H1 (cell line): Measurements from ENCODE around the gene UBR2. TPM values are rescaled to one million over a fixed set of nuclear protein-coding genes. Genes with fewer than 3 reads are reported as not detected.

Experiments
- CTCF ChIA-PET: fragments of 300-600 bp; sonication (Branson Sonifier 250); formaldehyde crosslinking; loops from one replicate; lab custom pipeline; 2021; ENCODE audit not compliant: partially characterized antibody; lab: Charles Lee
- POLR2A ChIA-PET: fragments of 300-600 bp; sonication (Branson Sonifier 250); formaldehyde crosslinking; loops from one replicate; lab custom pipeline; 2021; ENCODE audit warnings: inconsistent platforms; ENCODE audit not compliant: partially characterized antibody; lab: Charles Lee
- DNase-seq, 2 experiments: peaks; one replicate each; pipeline versions ENCODE4 v3.0.0 to v3.0.0-alpha.2; 2010 to 2022; ENCODE audit warnings: low spot score in 2 of 2, low read depth in 1 of 2, mixed read lengths in 1 of 2
- FAIRE-seq: peaks from 2 replicates; lab custom pipeline; 2011; peaks lifted over from hg19 to GRCh38; lab: Jason Lieb, UNC
- H2AFZ ChIP-seq: 2 replicates; pipeline ENCODE4 v1.8.1; 2012; ENCODE audit warnings: low read length, inconsistent platforms
- H2AK5ac ChIP-seq: 2 replicates; pipeline ENCODE4 v1.6.1; 2013; ENCODE audit warnings: low read depth, low read length
- H2BK120ac ChIP-seq: replicated peaks from 2 replicates; pipeline ENCODE3; 2013; ENCODE audit warnings: low read depth, low read length, inconsistent platforms
- H2BK12ac ChIP-seq: 2 replicates; pipeline ENCODE4 v1.6.1; 2013; ENCODE audit warnings: low read depth, low read length
- H2BK15ac ChIP-seq: 2 replicates; pipeline ENCODE4 v1.6.1; 2013; ENCODE audit warnings: low read length
- H2BK20ac ChIP-seq: 2 replicates; pipeline ENCODE4 v1.6.1; 2013; ENCODE audit warnings: low read length
- H2BK5ac ChIP-seq: 2 replicates; pipeline ENCODE4 v1.6.1; 2013; ENCODE audit warnings: low read depth, low read length
- H3K14ac ChIP-seq: 2 replicates; pipeline ENCODE4 v1.6.1; 2013; ENCODE audit warnings: inconsistent platforms; ENCODE audit not compliant: insufficient read length
- H3K18ac ChIP-seq: 2 replicates; pipeline ENCODE4 v1.6.1; 2013; ENCODE audit warnings: low read length; ENCODE audit errors: extremely low read depth
- H3K23ac ChIP-seq: 2 replicates; pipeline ENCODE4 v1.6.1; 2013; ENCODE audit warnings: inconsistent platforms; ENCODE audit not compliant: insufficient read length
- H3K23me2 ChIP-seq: 2 replicates; pipeline ENCODE4 v1.6.1; 2013; ENCODE audit warnings: low read depth, low read length
- H3K27ac ChIP-seq: 2 replicates; pipeline ENCODE4 v1.6.1; 2011; ENCODE audit warnings: low read depth, low read length, inconsistent platforms
- H3K27me3 ChIP-seq, 4 experiments: replicated peaks in 1 of 4; 1 replicate in 1 of 4; 2 replicates in 3 of 4; pipeline versions ENCODE4 v1.6.1 to v1.8.1; 2011 to 2013; ENCODE audit warnings: low read length in 3 of 4, mild to moderate bottlenecking in 3 of 4, inconsistent platforms in 2 of 4, mixed read lengths in 2 of 4, moderate library complexity in 1 of 4; ENCODE audit not compliant: control insufficient read depth in 3 of 4, insufficient read depth in 3 of 4; ENCODE audit errors: extremely low read depth in 1 of 4
- H3K36me3 ChIP-seq, 4 experiments: 2 replicates each; pipeline versions ENCODE4 v1.6.1 to v1.8.1; 2011 to 2013; ENCODE audit warnings: mild to moderate bottlenecking in 4 of 4, low read length in 3 of 4, moderate library complexity in 2 of 4, control low read depth in 1 of 4, inconsistent platforms in 1 of 4; ENCODE audit not compliant: insufficient read depth in 4 of 4, control insufficient read depth in 2 of 4
- H3K4ac ChIP-seq: replicated peaks from 2 replicates; pipeline ENCODE3; 2013; ENCODE audit warnings: low read length, low read depth, mixed read lengths, inconsistent platforms; ENCODE audit not compliant: insufficient read length
- H3K4me1 ChIP-seq, 4 experiments: replicated peaks in 1 of 4; 1 replicate in 1 of 4; 2 replicates in 3 of 4; pipeline versions ENCODE4 v1.6.1 to v1.8.1; 2011 to 2013; ENCODE audit warnings: low read length in 3 of 4, inconsistent platforms in 2 of 4, mixed read lengths in 1 of 4; ENCODE audit not compliant: insufficient read depth in 4 of 4, control insufficient read depth in 3 of 4
- H3K4me2 ChIP-seq, 2 experiments: 2 replicates each; pipeline versions ENCODE4 v1.6.1 to v1.8.1; 2011 to 2013; ENCODE audit warnings: low read depth in 2 of 2, low read length in 2 of 2, control low read depth in 1 of 2, inconsistent platforms in 1 of 2, mild to moderate bottlenecking in 1 of 2; ENCODE audit not compliant: insufficient read depth in 1 of 2
- H3K4me3 ChIP-seq, 4 experiments: fragments of 200-600, 300-600 bp in 1 of 4; sonication (generic), shearing (Covaris generic), sonication (Bioruptor Twin) in 1 of 4; 2 replicates each; pipeline versions ENCODE4 v1.5.1 to v1.8.1; 2011 to 2016; ENCODE audit warnings: low read length in 4 of 4, low read depth in 3 of 4, control low read depth in 2 of 4, inconsistent platforms in 2 of 4, mild to moderate bottlenecking in 2 of 4, mixed read lengths in 1 of 4, moderate library complexity in 1 of 4; ENCODE audit not compliant: insufficient read depth in 2 of 4; ENCODE audit errors: extremely low read depth in 1 of 4
- H3K56ac ChIP-seq: replicated peaks from 2 replicates; pipeline ENCODE3; 2013; ENCODE audit warnings: low read depth, mild to moderate bottlenecking, mixed read lengths, low read length, inconsistent platforms; ENCODE audit not compliant: insufficient read length
- H3K79me1 ChIP-seq: 2 replicates; pipeline ENCODE4 v1.6.1; 2013; ENCODE audit warnings: low read depth, low read length, control low read depth
- H3K79me2 ChIP-seq, 2 experiments: 2 replicates each; pipeline versions ENCODE4 v1.6.1 to v1.8.1; 2012 to 2013; ENCODE audit warnings: low read length in 2 of 2, mild to moderate bottlenecking in 2 of 2, inconsistent platforms in 1 of 2; ENCODE audit not compliant: insufficient read depth in 2 of 2, control insufficient read depth in 1 of 2
- H3K9ac ChIP-seq, 4 experiments: replicated peaks in 1 of 4; 1 replicate in 1 of 4; 2 replicates in 3 of 4; pipeline versions ENCODE4 v1.6.1 to v1.8.1; 2011 to 2013; ENCODE audit warnings: low read depth in 3 of 4, low read length in 3 of 4, control low read depth in 2 of 4, mild to moderate bottlenecking in 2 of 4, moderate library complexity in 2 of 4, inconsistent platforms in 1 of 4; ENCODE audit errors: extremely low read depth in 1 of 4
- H3K9me3 ChIP-seq, 2 experiments: 2 replicates each; pipeline versions ENCODE4 v1.6.1 to v1.8.1; 2012 to 2013; ENCODE audit warnings: mild to moderate bottlenecking in 2 of 2, moderate library complexity in 2 of 2, control low read depth in 1 of 2, inconsistent platforms in 1 of 2, low read depth in 1 of 2, low read length in 1 of 2, mixed read lengths in 1 of 2; ENCODE audit not compliant: insufficient read depth in 2 of 2
- H4K20me1 ChIP-seq, 2 experiments: replicated peaks in 1 of 2; 2 replicates each; pipeline versions ENCODE3 to v1.8.1; 2011 to 2013; ENCODE audit warnings: inconsistent platforms in 2 of 2, low read length in 2 of 2, mild to moderate bottlenecking in 1 of 2; ENCODE audit not compliant: insufficient read depth in 2 of 2, control insufficient read depth in 1 of 2
- H4K5ac ChIP-seq: 2 replicates; pipeline ENCODE4 v1.6.1; 2013; ENCODE audit warnings: low read length, low read depth, mixed read lengths, inconsistent platforms; ENCODE audit not compliant: insufficient read length
- H4K8ac ChIP-seq: 2 replicates; pipeline ENCODE4 v1.8.0; 2013; ENCODE audit warnings: mild to moderate bottlenecking, moderate library complexity, low read length, inconsistent platforms; ENCODE audit not compliant: insufficient read depth; ENCODE audit errors: extremely low read depth
- H4K91ac ChIP-seq: replicated peaks from 2 replicates; pipeline ENCODE3; 2013; ENCODE audit warnings: low read length, mixed read lengths, inconsistent platforms; ENCODE audit not compliant: insufficient read length
- CBX5 ChIP-seq: fragments of 300-800, 300-1000 bp; sonication (generic); IDR thresholded peaks from 2 replicates; pipeline ENCODE4 v1.7.1; 2016; ENCODE audit warnings: antibody characterized with exemption, low read length, low read depth
- CTBP2 ChIP-seq: IDR thresholded peaks from 2 replicates; pipeline ENCODE4 v1.7.0; 2011; ENCODE audit warnings: borderline replicate concordance, mild to moderate bottlenecking, moderate library complexity, mixed read lengths, low read length; ENCODE audit not compliant: insufficient read depth, insufficient read length
- EP300 ChIP-seq, 2 experiments: IDR thresholded peaks; 1 replicate in 1 of 2; 2 replicates in 1 of 2; pipeline ENCODE4 v1.6.1; 2011 to 2012; ENCODE audit warnings: low read depth in 2 of 2, low read length in 2 of 2, mild to moderate bottlenecking in 2 of 2, borderline replicate concordance in 1 of 2, inconsistent platforms in 1 of 2, moderate library complexity in 1 of 2
- PHF8 ChIP-seq: fragments of 200-600 bp; sonication (generic); conservative IDR thresholded peaks from 2 replicates; pipeline ENCODE4 v1.7.1; 2012; ENCODE audit warnings: low read depth, mild to moderate bottlenecking, inconsistent platforms, low read length, moderate library complexity
- POLR2A ChIP-seq, 2 experiments: IDR thresholded peaks; 1 replicate in 1 of 2; 2 replicates in 1 of 2; pipeline ENCODE4 v1.6.1; 2011; ENCODE audit warnings: low read depth in 2 of 2, low read length in 2 of 2, mild to moderate bottlenecking in 2 of 2; ENCODE audit errors: control extremely low read depth in 1 of 2
- POU5F1 ChIP-seq: IDR thresholded peaks from 2 replicates; pipeline ENCODE4 v1.6.1; 2011; ENCODE audit warnings: low read depth, mild to moderate bottlenecking, low read length, moderate library complexity
- RAD21 ChIP-seq, 2 experiments: IDR thresholded peaks in 1 of 2; conservative IDR thresholded peaks in 1 of 2; 2 replicates each; pipeline ENCODE4 v1.6.1; 2011; ENCODE audit warnings: low read depth in 2 of 2, low read length in 2 of 2, improper control_type of control experiment in 1 of 2, inconsistent platforms in 1 of 2, mild to moderate bottlenecking in 1 of 2, moderate library complexity in 1 of 2
- SIN3A ChIP-seq, 2 experiments: IDR thresholded peaks in 1 of 2; conservative IDR thresholded peaks in 1 of 2; 2 replicates each; pipeline ENCODE4 v1.6.1; 2011 to 2012; ENCODE audit warnings: low read length in 2 of 2, improper control_type of control experiment in 1 of 2, low read depth in 1 of 2, mild to moderate bottlenecking in 1 of 2
- YY1 ChIP-seq: IDR thresholded peaks from 2 replicates; pipeline ENCODE4 v1.6.1; 2011; ENCODE audit warnings: low read depth, mild to moderate bottlenecking, low read length
- ZNF274 ChIP-seq: IDR thresholded peaks from 2 replicates; pipeline ENCODE4 v1.7.0; 2012; ENCODE audit warnings: low read length, borderline replicate concordance; ENCODE audit errors: extremely low read depth
- WGBS, 2 experiments: shearing (Covaris generic) in 1 of 2; methylation state at CpG; one replicate each; pipeline versions ENCODE4 v1.1.6 to v1.1.7; 2013 to 2015; ENCODE audit warnings: low lambda C conversion rate in 2 of 2, mixed read lengths in 2 of 2, inconsistent platforms in 1 of 2, low coverage in 1 of 2, missing lambda C conversion rate in 1 of 2; ENCODE audit not compliant: insufficient replicate concordance in 2 of 2, insufficient coverage in 1 of 2, insufficient read length in 1 of 2; ENCODE audit errors: extremely low coverage in 1 of 2, missing lambda C conversion rate in 1 of 2; 5-methylcytosine and 5-hydroxymethylcytosine counted together
- polyA plus RNA-seq, 7 experiments: library from polyadenylated mRNA; depleted of rRNA in 3 of 7; stranded (reverse) in 5 of 7; unstranded in 2 of 7; fragments of >200 nt in 5 of 7; fragments of 200-250 nt in 2 of 7; gene quantifications; 1 replicate in 5 of 7; 2 replicates in 1 of 7; 4 replicates in 1 of 7; pipeline versions ENCODE4 v1.2.1 to v1.2.3, GENCODE V29; 2011 to 2013; ENCODE audit warnings: missing spikeins in 2 of 7, mixed read lengths in 2 of 7
- total RNA-seq: library from RNA; stranded (reverse); fragmentation: NEBNext Ultra II Directional; extraction: Animal tissue kit (Norgen Biotek cat#: 25700); gene quantifications from 2 replicates; pipeline ENCODE4 v1.2.1, GENCODE V29; 2021

Gene UBR2
- total and polyA plus RNA-seq, 2 of the 8 experiments (the other 6 are each of a cell fraction or from before 2014, with no cell fraction given), result 6.5 to 19.5 TPM

DNA sequence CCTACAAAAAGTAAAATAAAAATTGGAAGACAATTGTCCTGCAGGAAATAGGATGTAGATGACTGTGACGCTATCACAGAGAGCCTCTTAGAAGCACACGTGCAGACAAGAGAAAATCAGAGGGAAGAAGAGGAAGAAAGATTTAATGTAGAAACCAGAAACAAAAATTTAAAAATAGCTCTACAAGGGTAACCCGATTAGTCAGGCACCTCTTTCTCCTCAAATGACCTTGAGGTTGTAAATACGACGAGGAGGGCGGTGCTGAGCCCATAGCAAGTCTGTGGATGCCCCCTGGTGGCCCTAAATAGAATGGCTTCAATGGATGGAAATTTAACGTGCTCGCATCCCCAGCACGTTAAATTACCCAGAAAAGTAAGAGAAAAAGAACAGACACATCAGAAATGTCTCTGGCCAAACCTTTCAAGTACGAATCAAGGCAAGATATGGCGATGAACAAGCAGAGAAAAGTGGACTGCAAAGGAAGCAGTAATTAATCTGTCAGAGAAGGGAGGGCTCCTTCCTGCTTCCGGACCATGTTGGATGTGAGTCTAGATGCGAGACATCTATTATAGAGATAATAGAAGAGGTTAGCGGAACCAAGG lies 162.8 kb downstream of the UBR2 start:
- Histone ChIP-seq H3K4me2 (0 out of 4 replicates have a peak overlapping the region, but pooled peaks of 1 of the 2 experiments have one; percentile 5), H2AK5ac (no peak overlapping the region), H4K91ac (no peak overlapping the region), H2BK12ac (0 out of 2 replicates have a peak overlapping the region, but pooled peaks have one; percentile 60), H2BK20ac (no peak overlapping the region), H3K4me3 (no peak overlapping the region), H4K8ac (no peak overlapping the region), H3K9ac (no peak overlapping the region), H2BK120ac (no peak overlapping the region), H3K27ac (no peak overlapping the region), H3K79me1 (no peaks in the 10 kb centered on the region), H2BK5ac (no peak overlapping the region), H3K27me3 (no peaks in the 10 kb centered on the region), H3K23me2 (no peaks in the 10 kb centered on the region), H3K36me3 (no peaks in the 10 kb centered on the region), H3K4me1 (no peaks in the 10 kb centered on the region), H2AFZ (peak overlapping the region; percentile 95), H3K23ac (no peak overlapping the region), H3K4ac (no peak overlapping the region), H3K56ac (no peak overlapping the region), H4K5ac (no peak overlapping the region), H3K14ac (no peak overlapping the region), H4K20me1 (no peaks in the 10 kb centered on the region), H3K18ac (no peak overlapping the region; the same call in 1 of the 2 replicates), H3K79me2 (no peaks in the 10 kb centered on the region), H2BK15ac (0 out of 2 replicates have a peak overlapping the region, but pooled peaks have one; percentile 81), H3K9me3 (no peaks in the 10 kb centered on the region)
- ChIA-PET CTCF (interaction anchor here (0.5 to 7.5 kb wide), 42 partner anchors 8 to 299 kb away, joined by 3 to 87 read pairs (median 5); partner anchors contain the start of gene RPL7L1), POLR2A (interaction anchor here (0.9 to 2.4 kb wide), 7 partner anchors 19 to 165 kb away, joined by 3 to 9 read pairs (median 4); partner anchors contain the start of genes RPL7L1 and TBCC)
- DNase-seq (peak in 1 of 2 experiments; percentile 54), FAIRE-seq (peak; percentile 88)
- WGBS, 2 experiments, result 34% methylated on average over 14 of the region's 14 CpGs; no CpG with 5 or more reads in 1 of the 2 experiments
- no peak for TF ChIP-seq PHF8
- no peak for TF ChIP-seq ZNF274
- no peak for TF ChIP-seq EP300 (IDR thresholded peaks at IDR 0.05; ENCODE audit: borderline replicate concordance in 1 of 2, low read depth in 2 of 2, low read length in 2 of 2)
- peak; percentile 72 for TF ChIP-seq YY1
- TF ChIP-seq CTBP2, result no peak
- TF ChIP-seq CBX5, result no peak
- TF ChIP-seq SIN3A (conservative IDR thresholded peaks at IDR 0.05 in 1 of 2, IDR thresholded peaks at IDR 0.05 in 1 of 2; ENCODE audit: low read depth in 1 of 2, low read length in 2 of 2), result 0 out of 4 replicates have a peak, but pooled peaks of 1 of the 2 experiments have one; percentile 40
- no peak for TF ChIP-seq POLR2A (IDR thresholded peaks at IDR 0.05; ENCODE audit: control extremely low read depth in 1 of 2, low read depth in 2 of 2, low read length in 2 of 2)
- TF ChIP-seq POU5F1, result no peak
- TF ChIP-seq RAD21 (IDR thresholded peaks at IDR 0.05 in 1 of 2, conservative IDR thresholded peaks at IDR 0.05 in 1 of 2; ENCODE audit: low read depth in 2 of 2, low read length in 2 of 2), result peak; percentile 95 to 97
